Lung (tissue), 12 donors: ENCODE results near the gene SMIM5. TPM values are rescaled to one million over a fixed set of nuclear protein-coding genes. Genes with fewer than 3 reads are reported as not detected.

Source experiments
- ATAC-seq: fragments of 200-7000 bp; cut with Tn5 transposase; one replicate; pipeline ENCODE4 v1.9.1; 2020; ENCODE audit warnings: moderate number of reproducible peaks; ENCODE audit not compliant: insufficient read depth, low FRiP score
- DNase-seq, 3 donors: peaks; one replicate each; pipeline ENCODE4 v3.0.0-alpha.2; 2013 to 2017
- H3K27ac ChIP-seq, 2 donors: one replicate each; pipeline ENCODE4 v1.5.1; 2013; ENCODE audit warnings: mild to moderate bottlenecking in 2 of 2, moderate library complexity in 2 of 2, control low read depth in 1 of 2, inconsistent platforms in 1 of 2, low read depth in 1 of 2, low read length in 1 of 2
- H3K27me3 ChIP-seq, 3 donors: one replicate each; pipeline ENCODE4 v1.5.1; 2013; ENCODE audit warnings: low read length in 2 of 3; ENCODE audit not compliant: control insufficient read depth in 3 of 3, insufficient read depth in 3 of 3
- H3K36me3 ChIP-seq, 4 donors: one replicate each; pipeline ENCODE4 v1.5.1; 2013; ENCODE audit warnings: low read length in 4 of 4, mild to moderate bottlenecking in 1 of 4, moderate library complexity in 1 of 4; ENCODE audit not compliant: control insufficient read depth in 4 of 4, insufficient read depth in 4 of 4
- H3K4me1 ChIP-seq, 5 donors: one replicate each; pipeline ENCODE4 v1.5.1; 2013; ENCODE audit warnings: low read length in 5 of 5, mild to moderate bottlenecking in 2 of 5, moderate library complexity in 1 of 5; ENCODE audit not compliant: control insufficient read depth in 5 of 5, insufficient read depth in 5 of 5
- H3K4me3 ChIP-seq: one replicate; pipeline ENCODE4 v1.5.1; 2013; ENCODE audit warnings: mild to moderate bottlenecking, control low read depth, moderate library complexity
- H3K9ac ChIP-seq, 2 donors: one replicate each; pipeline ENCODE4 v1.5.1; 2013; ENCODE audit warnings: low read length in 2 of 2, control low read depth in 1 of 2; ENCODE audit not compliant: insufficient read depth in 1 of 2
- H3K9me3 ChIP-seq, 4 donors: one replicate each; pipeline ENCODE4 v1.5.1; 2013; ENCODE audit warnings: low read length in 3 of 4, mild to moderate bottlenecking in 1 of 4, moderate library complexity in 1 of 4; ENCODE audit not compliant: control insufficient read depth in 4 of 4, insufficient read depth in 3 of 4
- CTCF ChIP-seq: IDR thresholded peaks from 2 replicates; pipeline ENCODE4 v1.5.1; 2012; ENCODE audit warnings: mild to moderate bottlenecking; ENCODE audit errors: control extremely low read depth, extremely low read depth
- WGBS, 2 donors: extraction: QIAGEN DNeasy Blood & Tissue Kit; methylation state at CpG; one replicate each; pipeline ENCODE4 v1.1.7; 2013; 5-methylcytosine and 5-hydroxymethylcytosine counted together
- polyA plus RNA-seq, 2 donors: library from polyadenylated mRNA; stranded (reverse); fragments of 200-250 nt; gene quantifications; one replicate each; pipeline ENCODE4 v1.2.1, GENCODE V29; 2013
- total RNA-seq, 2 donors: library from RNA; depleted of rRNA in 1 of 2; stranded (reverse); fragments of >200 nt in 1 of 2; gene quantifications; one replicate each; pipeline ENCODE4 v1.2.1, GENCODE V29; 2014 to 2021
- donor health status: control.
- donor health status: control.
- donor health status: Bipolar disorder and iron deficiency.
- donor health status: healthy.
- donor health status: DM: yes; HTN: yes; CAD: no.

The SMIM5 gene
- total and polyA plus RNA-seq, 4 donors = 2.2 to 7.5 (median 3.9) TPM

- H3K4me3 ChIP-seq = no peak overlapping the region
- DNase-seq (no peak), ATAC-seq (no peak)
- no peaks in the 10 kb centered on the region for H3K27me3 ChIP-seq
- H3K4me1 ChIP-seq = peaks cover 5 to 21% (median 11%) of the 10 kb centered on the region in 5 donors
- no peak for TF ChIP-seq CTCF
- no peaks in the 10 kb centered on the region for H3K9me3 ChIP-seq
- peaks cover 0 to 35% (median 8%) of the 10 kb centered on the region in 4 donors for H3K36me3 ChIP-seq
- WGBS, 2 donors = 83 to 86% methylated on average over 25 to 26 of the region's 26 CpGs
- H3K9ac ChIP-seq = no peak overlapping the region
- no peak overlapping the region for H3K27ac ChIP-seq
These were observed 2.9 kb upstream of the SMIM5 start for GRCh38 chr17:75630071-75630917.

GRCh38 chr17:75631353-75631752 is 1.9 kb upstream of the SMIM5 start:
- DNase-seq (no peak), ATAC-seq (no peak)
- H3K9ac ChIP-seq = no peak overlapping the region
- H3K36me3 ChIP-seq = peaks cover 0 to 25% (median 6%) of the 10 kb centered on the region in 4 donors
- H3K4me3 ChIP-seq = no peak overlapping the region
- no peak overlapping the region for H3K27ac ChIP-seq
- TF ChIP-seq CTCF = no peak
- H3K4me1 ChIP-seq = peaks cover 5 to 21% (median 12%) of the 10 kb centered on the region in 5 donors
- 95% methylated on average over 27 of the region's 27 CpGs for WGBS, 2 donors
- H3K9me3 ChIP-seq = no peaks in the 10 kb centered on the region
- H3K27me3 ChIP-seq = no peaks in the 10 kb centered on the region

GRCh38 chr17:75632428-75632827 is 806 bp upstream of the SMIM5 start:
- Histone ChIP-seq H3K27me3 (no peaks in the 10 kb centered on the region), H3K36me3 (peaks cover 0 to 14% (median 2%) of the 10 kb centered on the region in 4 donors), H3K27ac (peak overlapping the region in 1 of 2 donors; percentile 20), H3K9ac (no peak overlapping the region), H3K9me3 (no peaks in the 10 kb centered on the region), H3K4me1 (peaks cover 5 to 21% (median 14%) of the 10 kb centered on the region in 5 donors), H3K4me3 (no peak overlapping the region)
- no peak for TF ChIP-seq CTCF
- ATAC-seq = no peak
- WGBS, 2 donors = 83 to 85% methylated on average over 12 of the region's 12 CpGs
- DNase-seq = no peak
